HL-60 (cell line): ENCODE measurements around the gene ZNF469.

Source experiments
- DNase-seq, 2 experiments: peaks; one replicate each; pipeline ENCODE4 v3.0.0-alpha.2; 2010 to 2020; ENCODE audit warnings: low read depth in 1 of 2, low spot score in 1 of 2
- H3K27ac ChIP-seq: fragments of 250-450 bp; sonication (Bioruptor Pico); replicated peaks from 2 replicates; pipeline ENCODE4 v1.5.1; 2020; ENCODE audit warnings: mild to moderate bottlenecking, moderate library complexity
- H3K27me3 ChIP-seq: fragments of 250-450 bp; sonication (Bioruptor Pico); 2 replicates; pipeline ENCODE4 v1.5.1; 2021; ENCODE audit warnings: mild to moderate bottlenecking, moderate library complexity; ENCODE audit not compliant: insufficient read depth, poor library complexity, severe bottlenecking
- H3K4me3 ChIP-seq: replicated peaks from 2 replicates; pipeline ENCODE4 v1.5.1; 2011; ENCODE audit warnings: mild to moderate bottlenecking, control low read depth, low read length; ENCODE audit not compliant: insufficient read depth
- CTCF ChIP-seq: IDR thresholded peaks from one replicate; pipeline ENCODE4 v1.5.1; 2011; ENCODE audit warnings: low read length, control low read depth, inconsistent platforms; ENCODE audit not compliant: insufficient read depth
- GABPA ChIP-seq: IDR thresholded peaks from 2 replicates; pipeline ENCODE4 v1.6.1; 2012; ENCODE audit warnings: low read depth
- POLR2AphosphoS5 ChIP-seq: IDR thresholded peaks from 2 replicates; pipeline ENCODE4 v1.6.1; 2012; ENCODE audit warnings: low read depth
- REST ChIP-seq: IDR thresholded peaks from 2 replicates; pipeline ENCODE4 v1.6.1; 2012; ENCODE audit warnings: low read depth; ENCODE audit not compliant: insufficient replicate concordance
- SPI1 ChIP-seq: IDR thresholded peaks from 2 replicates; pipeline ENCODE4 v1.6.1; 2012; ENCODE audit warnings: low read depth, mild to moderate bottlenecking, borderline replicate concordance

Gene ZNF469

GRCh38 chr16:88390735-88391134, 8.0 kb downstream of the ZNF469 start:
- TF ChIP-seq CTCF (no peak), REST (no peak), POLR2AphosphoS5 (no peak), GABPA (no peak), SPI1 (no peak)
- no peak for DNase-seq
- no peaks in the 10 kb centered on the region for H3K27me3 ChIP-seq
- H3K4me3 ChIP-seq, result no peak overlapping the region
- H3K27ac ChIP-seq, result no peak overlapping the region

GRCh38 chr16:88391144-88391850, 8.5 kb downstream of the ZNF469 start:
- no peak for DNase-seq
- H3K27ac ChIP-seq, result no peak overlapping the region
- H3K27me3 ChIP-seq, result no peaks in the 10 kb centered on the region
- no peak overlapping the region for H3K4me3 ChIP-seq
- TF ChIP-seq SPI1 (no peak), POLR2AphosphoS5 (no peak), REST (no peak), CTCF (no peak), GABPA (no peak)

- TF ChIP-seq POLR2AphosphoS5 (no peak), REST (no peak), GABPA (no peak), CTCF (no peak), SPI1 (no peak)
These were observed 9.4 kb downstream of the ZNF469 start for GRCh38 chr16:88392111-88392510.

More at GRCh38 chr16:88392111-88392510, 9.4 kb downstream of the ZNF469 start:
- Histone ChIP-seq H3K4me3 (no peak overlapping the region), H3K27me3 (no peaks in the 10 kb centered on the region), H3K27ac (no peak overlapping the region)
- DNase-seq, result no peak
